ENCODE results near the gene PARN. TPM values are rescaled to one million over a fixed set of nuclear protein-coding genes. Genes with fewer than 3 reads are reported as not detected.
A peak's percentile ranks its signal among the peaks of the same experiment; 100 is the strongest.

PARN gene
- total RNA-seq, 4 donors from 2014 or later = 34.1 to 50.0 (median 40.3) TPM

- no peaks in the 10 kb centered on the region for H3K36me3 ChIP-seq
- intact Hi-C loops (cut with DNase I; ENCODE audit: low total_unique reads) = no loop called here
- H3K9me3 ChIP-seq = no peaks in the 10 kb centered on the region
- no peak overlapping the region for H3K27ac ChIP-seq
- no peak overlapping the region for H3K4me3 ChIP-seq
- peaks cover 2 to 3% of the 10 kb centered on the region in 2 donors for H3K4me1 ChIP-seq
- H3K27me3 ChIP-seq = no peaks in the 10 kb centered on the region
- no peak for TF ChIP-seq CTCF (IDR thresholded peaks at IDR 0.05)
- TF ChIP-seq POLR2A (IDR thresholded peaks at IDR 0.05) = no peak
- no peak for DNase-seq
Measured at GRCh38 chr16:14505846-14506245, 124.2 kb downstream of the PARN start.

- intact Hi-C loops (cut with DNase I; ENCODE audit: low total_unique reads) = no loop called here
- no peak for DNase-seq
- Histone ChIP-seq H3K36me3 (no peaks in the 10 kb centered on the region), H3K27ac (no peak overlapping the region), H3K4me1 (peaks cover 2 to 3% of the 10 kb centered on the region in 2 donors), H3K27me3 (no peaks in the 10 kb centered on the region), H3K4me3 (no peak overlapping the region), H3K9me3 (no peaks in the 10 kb centered on the region)
- no peak for TF ChIP-seq CTCF (IDR thresholded peaks at IDR 0.05)
- TF ChIP-seq POLR2A (IDR thresholded peaks at IDR 0.05) = no peak
Measured at GRCh38 chr16:14502932-14503741, 126.9 kb downstream of the PARN start.

- DNase-seq = no peak
- Histone ChIP-seq H3K27ac (peak overlapping the region; percentile 50 to 62), H3K27me3 (no peaks in the 10 kb centered on the region), H3K4me1 (peaks cover 2 to 3% of the 10 kb centered on the region in 2 donors), H3K36me3 (no peaks in the 10 kb centered on the region), H3K9me3 (no peaks in the 10 kb centered on the region), H3K4me3 (no peak overlapping the region)
- TF ChIP-seq CTCF (IDR thresholded peaks at IDR 0.05) (no peak), POLR2A (IDR thresholded peaks at IDR 0.05) (no peak)
- intact Hi-C loops (cut with DNase I; ENCODE audit: low total_unique reads) = no loop called here
Measured at GRCh38 chr16:14502256-14502875, 127.7 kb downstream of the PARN start.

- Histone ChIP-seq H3K4me1 (peaks cover 2 to 3% of the 10 kb centered on the region in 2 donors), H3K4me3 (no peak overlapping the region), H3K9me3 (no peaks in the 10 kb centered on the region), H3K27ac (peak overlapping the region; percentile 50 to 62), H3K27me3 (no peaks in the 10 kb centered on the region), H3K36me3 (no peaks in the 10 kb centered on the region)
- peak; percentile 91 to 94 for DNase-seq
- intact Hi-C loops (cut with DNase I; ENCODE audit: low total_unique reads) = no loop called here
- no peak for TF ChIP-seq POLR2A (IDR thresholded peaks at IDR 0.05)
- TF ChIP-seq CTCF (IDR thresholded peaks at IDR 0.05) = no peak
Measured at GRCh38 chr16:14501331-14502255, 128.5 kb downstream of the PARN start.
